ENCODE data around the gene CRYGD.

The CRYGD gene

GRCh38 chr2:208077276-208077675, 47.0 kb downstream of the CRYGD start:
- DNase-seq, result no peak

GRCh38 chr2:208074610-208075356, 49.5 kb downstream of the CRYGD start:
- no peak for DNase-seq

GRCh38 chr2:208072250-208072892, 52.0 kb downstream of the CRYGD start:
- peak; percentile 63 for DNase-seq

Measured in activated CD4-positive, alpha-beta T cell treated with anti-CD3 and anti-CD28 coated beads, Interleukin-2, amount 50 U/mL, for 16 hours (primary cell).